Dedifferentiated amniotic fluid mesenchymal stem cell (primary cell): ENCODE data around the gene PVALEF.
"Not testable (repeated sequence)": the region's sequence is repeated elsewhere in the genome, so short reads cannot be mapped to it uniquely, and the experiment has no call there.

Source experiments
- DNase-seq: peaks from one replicate; pipeline ENCODE4 v3.0.0-alpha.2; 2016; ENCODE audit errors: extremely low spot score

Gene PVALEF

GRCh38 chr17:81144423-81144781 is 20.9 kb upstream of the PVALEF start:
- no peak for DNase-seq

DNA sequence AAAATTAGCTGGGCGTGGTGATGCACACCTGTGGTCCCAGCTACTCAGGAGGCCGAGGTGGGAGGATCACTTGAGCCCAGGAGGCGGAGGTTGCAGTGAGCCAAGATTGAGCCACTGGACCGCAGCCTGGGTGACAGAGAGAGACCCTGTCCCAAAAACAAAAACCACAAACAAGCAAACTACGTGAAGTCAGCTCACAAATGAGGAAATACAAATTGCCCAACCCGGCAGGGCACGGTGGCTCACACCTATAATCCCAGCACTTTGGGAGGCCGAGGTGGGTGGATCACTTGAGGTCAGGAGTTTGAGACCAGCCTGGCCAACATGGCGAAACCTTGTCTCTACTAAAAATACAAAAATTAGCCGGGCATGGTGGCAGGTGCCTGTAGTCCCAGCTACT is 19.1 kb upstream of the PVALEF start:
- not testable (repeated sequence) for DNase-seq

DNA sequence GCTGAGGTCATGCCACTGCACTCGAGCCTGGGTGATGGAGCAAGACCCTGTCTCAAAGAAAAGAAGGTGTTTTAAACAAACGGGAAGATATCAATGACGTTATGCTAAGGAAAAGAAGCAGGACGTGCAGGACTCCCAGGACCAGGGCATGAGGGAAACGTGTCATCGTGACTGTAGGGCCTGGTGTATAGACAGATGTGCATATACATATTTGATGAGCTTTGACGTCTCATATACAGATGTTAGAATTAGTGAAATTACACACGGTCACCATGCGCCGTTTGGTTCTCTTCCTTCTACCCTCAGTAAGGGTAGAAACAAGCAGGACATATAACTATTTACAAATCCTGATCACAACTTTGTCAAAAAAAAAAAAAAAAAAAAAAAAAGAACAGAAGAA is 17.6 kb upstream of the PVALEF start:
- DNase-seq: no peak

DNA sequence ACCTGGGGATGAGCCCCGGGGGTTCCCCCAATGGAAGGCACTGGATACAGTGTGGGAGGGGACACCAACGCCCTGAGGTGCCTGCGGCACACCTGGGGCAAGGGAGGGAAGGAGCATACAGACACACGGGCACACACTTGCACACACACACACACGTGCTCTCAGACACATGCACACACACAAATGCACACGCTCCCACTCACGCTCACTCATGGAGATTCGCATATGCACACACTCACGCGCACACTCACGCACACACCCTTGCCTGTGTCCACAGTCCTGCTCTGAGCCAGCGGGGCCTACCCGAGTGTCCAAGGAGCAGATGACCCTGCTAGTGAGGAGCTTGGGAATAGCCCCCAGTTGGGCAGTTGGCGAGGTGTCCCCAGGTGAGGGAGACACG is 16.7 kb upstream of the PVALEF start:
- DNase-seq: no peak

- DNase-seq: no peak
These were observed 16.2 kb upstream of the PVALEF start for GRCh38 chr17:81148986-81149533.

GRCh38 chr17:81150377-81151077 is 14.8 kb upstream of the PVALEF start:
- DNase-seq: no peak

- DNase-seq: no peak
These were observed 14.0 kb upstream of the PVALEF start for GRCh38 chr17:81151278-81151677.

- no peak for DNase-seq
These were observed 12.9 kb upstream of the PVALEF start for GRCh38 chr17:81152288-81152828.

GRCh38 chr17:81153340-81153803 is 11.9 kb upstream of the PVALEF start:
- DNase-seq: no peak

DNA sequence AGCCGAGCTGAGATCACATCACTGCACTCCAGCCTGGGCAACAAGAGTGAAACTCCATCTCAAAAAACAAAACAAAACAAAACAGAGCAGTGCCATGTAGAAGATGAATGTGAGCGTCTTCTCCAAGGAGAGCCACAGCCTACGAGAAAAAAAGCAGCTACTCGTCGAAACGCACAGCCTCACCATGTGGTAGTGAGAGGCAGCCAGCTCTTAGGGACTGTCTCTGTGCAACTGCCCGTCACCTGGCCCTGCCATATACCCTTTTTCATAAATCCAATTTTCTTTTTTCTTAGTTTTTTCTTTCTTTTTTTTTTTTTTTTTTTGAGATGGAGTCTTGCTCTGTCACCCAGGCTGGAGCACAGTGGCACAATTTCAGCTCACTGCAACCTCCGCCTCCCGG is 11.3 kb upstream of the PVALEF start:
- not testable (repeated sequence) for DNase-seq

DNA sequence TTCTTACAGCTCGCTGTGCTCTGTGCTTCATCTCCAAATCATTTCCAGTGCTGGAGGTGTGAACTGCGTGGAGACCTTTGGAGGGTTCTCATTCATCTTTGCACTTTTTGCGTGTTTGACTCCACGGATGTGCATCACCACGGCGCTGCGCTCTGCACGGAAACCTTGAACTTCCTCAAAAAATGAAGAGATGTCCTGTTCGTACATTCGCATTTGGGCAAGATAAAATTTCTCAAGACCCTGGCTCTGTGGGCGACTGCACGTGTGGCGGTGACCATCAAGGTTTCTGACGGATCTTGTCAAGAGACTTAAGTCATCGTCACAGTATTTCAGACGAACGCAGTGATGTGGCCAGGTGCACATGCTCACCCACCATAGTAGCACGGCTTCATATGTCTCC is 10.3 kb upstream of the PVALEF start:
- DNase-seq: no peak

DNA sequence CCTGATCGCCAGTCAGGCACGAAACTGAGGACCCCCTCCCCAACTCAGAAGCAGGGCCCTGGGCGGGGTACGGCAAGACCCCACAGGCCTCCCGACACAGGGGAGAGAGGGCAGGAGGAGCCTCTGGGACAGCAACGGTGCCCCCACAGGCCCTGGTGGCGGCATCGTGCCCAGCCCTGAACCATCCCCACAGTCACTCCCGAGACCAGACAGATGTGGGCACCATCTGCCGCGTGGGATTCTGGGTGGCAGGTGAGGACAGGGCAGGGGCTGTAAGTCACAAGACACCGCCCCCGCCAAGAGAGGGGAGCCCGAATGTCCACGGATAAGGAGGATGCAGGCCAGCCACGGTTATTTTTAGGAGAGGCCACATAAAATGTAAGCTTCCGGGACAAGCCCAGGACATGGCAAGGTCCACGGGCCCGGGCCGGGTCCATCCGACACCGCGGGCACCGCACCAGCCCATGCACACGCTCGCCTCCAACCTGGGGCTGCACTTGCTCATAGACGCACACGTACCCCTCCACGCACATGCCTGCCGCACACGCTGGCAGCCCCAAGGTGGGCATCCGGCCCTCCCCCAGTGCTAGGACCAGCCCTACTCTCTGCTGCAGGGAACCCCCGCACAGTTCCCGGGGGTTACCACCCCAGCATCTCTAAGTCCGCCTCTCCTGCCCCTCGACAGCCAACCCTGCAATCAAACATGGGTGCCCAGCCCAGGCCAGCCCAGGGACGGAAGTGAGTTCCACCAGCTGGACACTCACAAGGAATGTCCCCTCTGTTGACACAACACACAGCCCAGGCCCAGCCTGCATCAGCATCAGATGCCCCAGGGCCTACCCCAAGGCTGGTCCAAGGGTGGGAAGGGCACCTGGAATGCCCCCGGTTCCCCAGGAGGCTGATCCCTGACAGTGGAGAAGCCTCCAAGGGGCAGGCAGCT is 8.2 kb upstream of the PVALEF start:
- DNase-seq: no peak

DNA sequence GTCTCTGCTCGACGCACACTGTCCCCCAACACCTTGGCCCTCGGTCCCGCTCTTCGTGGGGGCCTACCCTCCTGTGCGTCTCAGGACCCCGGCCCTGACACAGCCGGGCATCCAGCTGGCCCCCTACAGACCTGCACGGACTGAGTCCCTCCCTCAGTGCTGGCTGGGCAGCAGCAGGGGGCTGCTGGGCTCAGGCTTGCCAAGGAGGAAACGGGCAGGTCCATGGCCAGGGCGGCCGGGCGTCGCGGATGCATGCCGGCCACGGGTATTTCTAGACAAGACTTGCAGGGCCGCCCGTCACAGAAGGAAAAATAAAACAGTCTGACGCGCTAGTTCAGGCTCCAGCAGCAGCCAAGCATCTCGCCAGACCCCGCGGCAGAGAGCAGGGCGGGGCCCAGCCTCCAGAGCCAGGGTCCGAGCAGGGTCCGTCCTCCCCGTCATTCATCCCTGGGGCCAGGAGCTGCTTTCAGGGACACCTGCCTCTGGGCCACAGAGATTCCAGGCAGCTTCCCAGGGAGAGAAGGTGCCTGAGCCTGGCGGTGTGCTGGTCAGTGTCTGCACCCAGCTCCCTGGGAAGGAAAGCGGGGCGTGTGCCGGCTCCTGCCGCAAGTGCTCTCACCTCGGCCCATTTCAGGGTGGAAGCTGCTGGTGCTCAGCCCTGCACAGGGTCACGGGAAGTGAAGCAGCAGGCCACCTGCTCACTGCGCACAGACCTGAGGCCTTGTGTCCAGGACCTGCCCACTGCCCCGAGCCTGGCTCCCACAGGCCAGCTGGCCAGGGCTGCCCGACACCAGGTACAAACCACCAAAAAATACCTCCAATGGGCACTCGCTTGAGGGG is 7.2 kb upstream of the PVALEF start:
- DNase-seq: no peak

- no peak for DNase-seq
These were observed 6.4 kb upstream of the PVALEF start for GRCh38 chr17:81158688-81159590.

DNA sequence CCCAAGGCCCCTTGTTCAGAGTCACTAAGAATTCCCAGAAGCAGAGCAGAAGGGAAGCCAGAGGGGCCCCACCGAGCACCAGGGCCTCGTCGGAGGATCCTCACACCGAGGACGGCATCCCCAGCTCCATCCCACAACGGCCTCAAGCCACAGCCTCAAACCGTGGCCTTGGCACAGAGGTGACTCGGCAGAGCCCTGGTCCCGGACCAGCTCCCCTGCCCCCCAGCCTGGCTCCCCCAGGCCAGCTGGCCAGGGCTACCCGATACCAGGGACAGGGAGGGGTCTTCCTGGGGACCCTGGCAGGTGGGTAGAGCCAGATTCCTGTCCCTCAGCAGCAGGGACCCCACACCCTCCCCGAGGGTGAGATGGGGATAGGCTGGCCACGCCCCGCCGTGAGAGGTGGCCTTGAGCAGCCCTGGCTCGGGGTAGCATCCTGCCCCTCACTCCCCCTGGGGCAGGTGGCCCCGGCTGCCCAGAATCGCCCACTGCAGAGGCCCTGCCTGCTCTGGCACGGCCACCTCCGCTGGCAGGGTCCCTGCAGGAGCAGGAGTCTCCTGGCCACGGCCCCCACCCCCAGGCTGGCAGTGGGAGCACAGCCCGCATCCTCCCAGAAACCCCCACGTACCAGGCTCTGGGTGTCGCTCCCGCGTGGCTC is 5.6 kb upstream of the PVALEF start:
- DNase-seq: no peak

- DNase-seq: no peak
These were observed 5.0 kb upstream of the PVALEF start for GRCh38 chr17:81160306-81160705.

DNA sequence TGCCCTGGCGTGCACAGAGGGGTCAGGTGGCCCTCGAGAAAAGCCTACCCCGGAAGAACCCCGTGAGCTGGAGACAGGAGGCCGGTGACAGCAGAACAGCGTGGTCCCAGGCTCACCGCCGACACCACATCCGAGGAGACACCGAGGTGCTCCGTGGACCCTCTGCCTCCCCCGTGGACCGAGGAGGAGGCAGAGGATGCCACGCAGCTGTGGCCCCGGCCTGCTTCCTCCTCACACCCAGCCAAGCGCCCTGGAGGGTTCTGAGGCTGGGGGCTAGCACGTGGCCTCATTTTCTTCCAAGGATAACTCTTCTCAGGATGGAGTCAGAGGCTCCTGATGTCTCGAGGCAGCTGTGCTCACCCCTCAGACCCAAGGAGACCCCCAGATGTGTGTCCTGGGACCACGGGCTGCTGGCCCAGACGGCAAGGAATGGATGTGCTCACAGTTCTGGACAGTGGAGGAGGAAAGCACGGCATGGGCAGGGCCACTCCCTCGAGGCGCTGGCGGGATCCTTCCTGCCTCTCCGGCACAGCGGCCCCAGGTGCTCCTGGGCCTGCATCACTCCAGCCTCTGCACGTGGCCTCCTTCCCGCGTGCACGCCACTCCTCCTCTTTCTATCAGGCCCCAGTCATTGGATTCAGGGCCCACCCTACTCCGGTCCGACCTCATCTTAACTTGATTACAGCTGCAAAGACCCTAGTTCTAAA is 4.4 kb upstream of the PVALEF start:
- DNase-seq: no peak

DNA sequence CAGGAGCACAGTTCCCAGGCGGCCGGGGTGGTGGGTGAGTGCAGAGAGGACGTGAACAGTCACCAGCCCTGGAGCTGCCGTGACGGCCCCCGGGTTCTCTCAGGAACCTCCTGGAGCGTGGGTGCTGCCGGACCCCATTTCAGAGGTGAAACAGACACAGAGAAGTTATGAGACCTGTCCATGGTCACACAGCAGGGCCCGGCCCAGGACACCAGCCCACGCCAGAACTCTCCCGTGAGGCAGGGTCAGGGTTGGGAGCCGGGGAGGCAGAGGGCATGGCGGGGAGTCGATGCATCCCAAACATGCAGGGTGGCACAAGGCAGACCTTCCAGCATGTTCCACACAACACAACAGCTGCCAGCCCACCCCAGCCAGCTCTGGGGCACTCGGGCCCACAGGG is 3.8 kb upstream of the PVALEF start:
- no peak for DNase-seq

DNA sequence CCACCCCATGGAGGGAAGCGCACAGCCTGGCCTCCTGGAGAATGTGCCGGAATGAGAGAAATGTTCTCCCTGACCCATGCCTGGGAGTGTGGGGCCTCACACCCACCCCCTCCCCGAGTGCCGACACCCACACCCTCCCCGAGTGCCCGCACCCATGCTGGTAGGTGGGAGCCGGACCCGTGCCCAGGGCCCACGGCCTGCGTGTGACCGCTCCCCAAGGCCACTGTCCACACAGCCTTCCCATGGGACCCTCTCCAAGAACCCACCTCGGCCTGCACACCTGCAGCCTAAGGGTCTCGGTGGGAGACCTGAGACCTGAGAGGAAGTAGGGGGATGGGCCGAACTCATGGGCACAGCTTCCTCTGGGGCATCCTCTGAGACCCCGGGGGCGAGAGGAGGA is 3.3 kb upstream of the PVALEF start:
- no peak for DNase-seq
